ENCODE results near the gene BTNL8. TPM values are rescaled to one million over a fixed set of nuclear protein-coding genes. Genes with fewer than 3 reads are reported as not detected.

BTNL8 gene
- total RNA-seq, 4 donors from 2014 or later: 2.9 TPM; not detected in 3

- H3K4me1 ChIP-seq: peaks cover 0 to 4% of the 10 kb centered on the region in 2 donors
- intact Hi-C loops (cut with DNase I; ENCODE audit: low total_unique reads): no loop called here
- no peak overlapping the region for H3K4me3 ChIP-seq
- TF ChIP-seq CTCF (IDR thresholded peaks at IDR 0.05) (no peak), POLR2A (IDR thresholded peaks at IDR 0.05) (no peak)
- H3K9me3 ChIP-seq: no peaks in the 10 kb centered on the region
- no peak overlapping the region for H3K27ac ChIP-seq
- H3K36me3 ChIP-seq: no peaks in the 10 kb centered on the region
- no peak for DNase-seq
- H3K27me3 ChIP-seq: no peaks in the 10 kb centered on the region
Observed at GRCh38 chr5:180910182-180910581, 11.2 kb downstream of the BTNL8 start.

GRCh38 chr5:180910735-180911134 lies 11.8 kb downstream of the BTNL8 start:
- H3K36me3 ChIP-seq: no peaks in the 10 kb centered on the region
- no peak overlapping the region for H3K27ac ChIP-seq
- H3K9me3 ChIP-seq: no peaks in the 10 kb centered on the region
- intact Hi-C loops (cut with DNase I; ENCODE audit: low total_unique reads): no loop called here
- H3K4me3 ChIP-seq: no peak overlapping the region
- no peak for DNase-seq
- no peak for TF ChIP-seq POLR2A (IDR thresholded peaks at IDR 0.05)
- no peak for TF ChIP-seq CTCF (IDR thresholded peaks at IDR 0.05)
- peaks cover 0 to 4% of the 10 kb centered on the region in 2 donors for H3K4me1 ChIP-seq
- H3K27me3 ChIP-seq: no peaks in the 10 kb centered on the region

- no peak for TF ChIP-seq CTCF (IDR thresholded peaks at IDR 0.05)
- no peak for TF ChIP-seq POLR2A (IDR thresholded peaks at IDR 0.05)
- peaks cover 0 to 2% of the 10 kb centered on the region in 2 donors for H3K27me3 ChIP-seq
- no peak overlapping the region for H3K27ac ChIP-seq
- no peak for DNase-seq
- H3K4me3 ChIP-seq: no peak overlapping the region
- no peaks in the 10 kb centered on the region for H3K9me3 ChIP-seq
- intact Hi-C loops (cut with DNase I; ENCODE audit: low total_unique reads): no loop called here
- H3K4me1 ChIP-seq: peaks cover 0 to 4% of the 10 kb centered on the region in 2 donors
- no peaks in the 10 kb centered on the region for H3K36me3 ChIP-seq
Observed at GRCh38 chr5:180914646-180915045, 15.7 kb downstream of the BTNL8 start.

- Histone ChIP-seq H3K9me3 (no peaks in the 10 kb centered on the region), H3K4me1 (peaks cover 0 to 2% of the 10 kb centered on the region in 2 donors), H3K27me3 (peaks cover 0 to 4% of the 10 kb centered on the region in 2 donors), H3K27ac (no peak overlapping the region), H3K36me3 (no peaks in the 10 kb centered on the region), H3K4me3 (no peak overlapping the region)
- intact Hi-C loops (cut with DNase I; ENCODE audit: low total_unique reads): no loop called here
- DNase-seq: no peak
- no peak for TF ChIP-seq POLR2A (IDR thresholded peaks at IDR 0.05)
Observed at GRCh38 chr5:180915924-180916323, 17.0 kb downstream of the BTNL8 start.

- no peak for TF ChIP-seq CTCF (IDR thresholded peaks at IDR 0.05)
- H3K9me3 ChIP-seq: peaks cover 0 to 2% of the 10 kb centered on the region in 2 donors
- H3K27ac ChIP-seq: no peak overlapping the region
- H3K4me1 ChIP-seq: no peaks in the 10 kb centered on the region
- DNase-seq: no peak
- no peaks in the 10 kb centered on the region for H3K36me3 ChIP-seq
- intact Hi-C loops (cut with DNase I; ENCODE audit: low total_unique reads): no loop called here
- peaks cover 0 to 4% of the 10 kb centered on the region in 2 donors for H3K27me3 ChIP-seq
- H3K4me3 ChIP-seq: no peak overlapping the region
Observed at GRCh38 chr5:180918380-180918779, 19.4 kb downstream of the BTNL8 start.

- Histone ChIP-seq H3K36me3 (no peaks in the 10 kb centered on the region), H3K27ac (no peak overlapping the region), H3K9me3 (peaks cover 0 to 2% of the 10 kb centered on the region in 2 donors), H3K4me1 (no peaks in the 10 kb centered on the region), H3K27me3 (peaks cover 0 to 4% of the 10 kb centered on the region in 2 donors), H3K4me3 (no peak overlapping the region)
- intact Hi-C loops (cut with DNase I; ENCODE audit: low total_unique reads): no loop called here
- TF ChIP-seq CTCF (IDR thresholded peaks at IDR 0.05) (no peak), POLR2A (IDR thresholded peaks at IDR 0.05) (no peak)
- no peak for DNase-seq
Observed at GRCh38 chr5:180920710-180921109, 21.8 kb downstream of the BTNL8 start.
